Liver (tissue), 9 donors: Measurements from ENCODE around the gene C11orf68. TPM values are rescaled to one million over a fixed set of nuclear protein-coding genes. Genes with fewer than 3 reads are reported as not detected.

ENCODE experiments used
- DNase-seq: peaks from one replicate; pipeline ENCODE4 v3.0.0-alpha.2; 2017; ENCODE audit warnings: low spot score
- H3K27ac ChIP-seq, 2 donors: one replicate each; pipeline ENCODE4 v1.7.0; 2013; ENCODE audit warnings: inconsistent platforms in 2 of 2, low read length in 2 of 2, control low read depth in 1 of 2, low read depth in 1 of 2, mild to moderate bottlenecking in 1 of 2
- H3K27me3 ChIP-seq, 4 donors: one replicate each; pipeline versions ENCODE4 v1.6.1 to v1.7.0; 2013; ENCODE audit warnings: low read length in 3 of 4, inconsistent platforms in 1 of 4, mild to moderate bottlenecking in 1 of 4, moderate library complexity in 1 of 4; ENCODE audit not compliant: control insufficient read depth in 4 of 4, insufficient read depth in 4 of 4
- H3K36me3 ChIP-seq, 4 donors: one replicate each; pipeline versions ENCODE4 v1.6.1 to v1.7.0; 2013; ENCODE audit warnings: low read length in 3 of 4, mild to moderate bottlenecking in 3 of 4, low read depth in 1 of 4, moderate library complexity in 1 of 4; ENCODE audit not compliant: control insufficient read depth in 4 of 4, insufficient read depth in 3 of 4
- H3K4me1 ChIP-seq, 4 donors: one replicate each; pipeline versions ENCODE4 v1.6.1 to v1.7.0; 2013; ENCODE audit warnings: low read length in 3 of 4, mild to moderate bottlenecking in 3 of 4, moderate library complexity in 1 of 4; ENCODE audit not compliant: control insufficient read depth in 4 of 4, insufficient read depth in 4 of 4
- H3K4me3 ChIP-seq, 3 donors: one replicate each; pipeline versions ENCODE4 v1.6.1 to v1.7.0; 2013; ENCODE audit warnings: low read length in 3 of 3, control low read depth in 1 of 3, low read depth in 1 of 3, mild to moderate bottlenecking in 1 of 3
- H3K9ac ChIP-seq, 2 donors: one replicate each; pipeline ENCODE4 v1.7.0; 2013; ENCODE audit warnings: low read length in 2 of 2, mild to moderate bottlenecking in 2 of 2, moderate library complexity in 2 of 2, control low read depth in 1 of 2, low read depth in 1 of 2
- H3K9me3 ChIP-seq, 4 donors: one replicate each; pipeline versions ENCODE4 v1.6.1 to v1.7.0; 2013; ENCODE audit warnings: low read length in 3 of 4; ENCODE audit not compliant: control insufficient read depth in 4 of 4
- EGR1 ChIP-seq, 2 donors: IDR thresholded peaks; 2 replicates each; pipeline ENCODE4 v1.6.1; 2016 to 2018; ENCODE audit warnings: antibody characterized with exemption in 2 of 2, low read depth in 2 of 2
- FOXA1 ChIP-seq: IDR thresholded peaks from 2 replicates; pipeline ENCODE4 v1.6.1; 2016; ENCODE audit warnings: antibody characterized with exemption
- FOXA2 ChIP-seq: IDR thresholded peaks from 2 replicates; pipeline ENCODE4 v1.6.1; 2016; ENCODE audit warnings: antibody characterized with exemption
- GABPA ChIP-seq, 2 donors: IDR thresholded peaks in 1 of 2; conservative IDR thresholded peaks in 1 of 2; 2 replicates each; pipeline ENCODE4 v1.6.1; 2016; ENCODE audit warnings: antibody characterized with exemption in 2 of 2, mild to moderate bottlenecking in 1 of 2, moderate library complexity in 1 of 2
- HNF4A ChIP-seq, 2 donors: conservative IDR thresholded peaks; 2 replicates each; pipeline ENCODE4 v1.6.1; 2016; ENCODE audit warnings: antibody characterized with exemption in 2 of 2, mild to moderate bottlenecking in 2 of 2
- HNF4G ChIP-seq: IDR thresholded peaks from 2 replicates; pipeline ENCODE4 v1.6.1; 2016; ENCODE audit warnings: antibody characterized with exemption
- JUND ChIP-seq, 2 donors: IDR thresholded peaks; 2 replicates each; pipeline ENCODE4 v1.6.1; 2016; ENCODE audit warnings: antibody characterized with exemption in 2 of 2
- NR2F2 ChIP-seq: IDR thresholded peaks from 2 replicates; pipeline ENCODE4 v1.6.1; 2016; ENCODE audit warnings: antibody characterized with exemption
- RAD21 ChIP-seq, 2 donors: IDR thresholded peaks; 2 replicates each; pipeline ENCODE4 v1.6.1; 2016; ENCODE audit warnings: antibody characterized with exemption in 2 of 2, mild to moderate bottlenecking in 2 of 2
- RXRA ChIP-seq, 2 donors: IDR thresholded peaks; 2 replicates each; pipeline ENCODE4 v1.6.1; 2017 to 2018; ENCODE audit warnings: antibody characterized with exemption in 2 of 2, mild to moderate bottlenecking in 1 of 2
- TAF1 ChIP-seq: conservative IDR thresholded peaks from 2 replicates; pipeline ENCODE4 v1.6.1; 2016; ENCODE audit warnings: antibody characterized with exemption, mild to moderate bottlenecking
- YY1 ChIP-seq: IDR thresholded peaks from 2 replicates; pipeline ENCODE4 v1.6.1; 2016; ENCODE audit warnings: antibody characterized with exemption, mild to moderate bottlenecking
- WGBS: extraction: QIAGEN DNeasy Blood & Tissue Kit; methylation state at CpG from one replicate; pipeline ENCODE4 v1.1.7; 2013; 5-methylcytosine and 5-hydroxymethylcytosine counted together
- polyA plus RNA-seq, 2 donors: library from polyadenylated mRNA; stranded (reverse) in 1 of 2; unstranded in 1 of 2; fragments of 200-250 nt in 1 of 2; fragments of >200 nt in 1 of 2; fragmentation: Nextera tagmentation in 1 of 2; extraction: Ambion mirVana in 1 of 2; gene quantifications; one replicate each; pipeline versions ENCODE4 v1.2.1 to v1.2.3, GENCODE V29; 2013 to 2015
- total RNA-seq, 2 donors: library from RNA; depleted of rRNA; stranded (reverse); fragments of >200 nt; gene quantifications; one replicate each; pipeline ENCODE4 v1.2.3, GENCODE V29; 2014
- TF ChIP-seq, protein P1 (sequence below): IDR thresholded peaks from 2 replicates; pipeline ENCODE4 v1.6.1; 2016; ENCODE audit warnings: antibody characterized with exemption
- TF ChIP-seq, protein P2 (sequence below): IDR thresholded peaks from 2 replicates; pipeline ENCODE4 v1.6.1; 2016; ENCODE audit warnings: antibody characterized with exemption, mild to moderate bottlenecking
- TF ChIP-seq, protein P3 (sequence below): IDR thresholded peaks from 2 replicates; pipeline ENCODE4 v1.6.1; 2016; ENCODE audit warnings: antibody characterized with exemption
- TF ChIP-seq, protein P4 (sequence below): fragments of 150-350 bp; IDR thresholded peaks from 2 replicates; pipeline ENCODE4 v1.5.1; 2017; ENCODE audit warnings: improper control_type of control experiment, low read depth, low read length; ENCODE audit not compliant: missing input control
- TF ChIP-seq, protein P5 (sequence below): IDR thresholded peaks from 2 replicates; pipeline ENCODE4 v1.6.1; 2016; ENCODE audit warnings: antibody characterized with exemption
- donor health status: healthy.
- donor health status: healthy.
- donor health status: healthy.
- donor health status: healthy.
- donor health status: healthy.

The C11orf68 gene
- total RNA-seq (1 to 10 TPM; 4.4 to 9.9 TPM), polyA plus RNA-seq (10 to 100 TPM; 12.6 to 15.4 TPM)

DNA sequence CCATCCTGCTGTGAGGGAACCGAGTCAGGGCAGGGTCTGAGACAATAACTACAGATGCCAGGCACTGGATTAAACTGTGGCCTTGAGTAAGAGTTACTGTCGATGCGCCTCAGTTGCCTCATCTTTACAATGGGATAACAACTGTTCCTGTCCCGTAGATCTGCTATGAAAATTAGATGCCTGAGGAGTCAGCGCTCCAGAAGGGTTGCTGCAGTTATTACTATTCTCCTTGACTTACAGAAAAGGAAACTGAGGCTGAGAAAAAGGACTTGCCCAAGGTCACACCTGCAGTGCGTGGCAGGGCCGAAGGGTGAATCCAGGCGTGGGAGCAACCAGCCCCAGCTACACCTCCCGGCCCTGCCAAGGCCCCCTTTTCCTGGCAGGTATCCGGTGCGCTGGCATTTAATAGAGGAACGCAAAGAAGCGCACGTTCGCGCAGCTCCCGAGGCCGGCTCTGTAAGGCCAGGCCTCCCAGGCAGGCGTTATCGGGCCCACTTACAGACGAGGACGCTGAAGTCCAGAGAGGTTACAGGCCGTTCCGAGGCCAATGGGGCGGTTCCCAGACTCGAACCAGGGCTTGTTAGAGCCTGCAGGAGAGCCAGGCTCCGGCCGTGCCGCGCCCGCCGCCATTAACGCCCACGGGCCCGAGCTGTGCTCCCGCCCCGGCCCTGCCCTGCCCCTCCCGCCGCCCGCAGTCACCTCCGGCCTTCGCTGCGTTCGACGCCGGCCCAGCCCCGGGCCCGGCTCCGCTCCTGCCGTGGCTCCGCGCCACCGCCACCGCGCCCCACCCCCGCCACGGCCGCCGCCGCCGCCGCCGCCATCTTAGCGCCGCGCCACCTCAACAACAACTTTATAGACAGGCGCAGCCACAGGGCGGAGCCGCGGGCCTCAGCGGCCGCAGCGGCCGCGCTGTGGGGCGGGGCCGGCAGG, at the start of gene C11orf68:
Gene C11orf68, minus strand, starts transcription at position 852 of the 930 bp plus-strand sequence. Its CDS starts 31 bp downstream, at position 821.
- H3K9ac ChIP-seq, result peak within 1 kb of the TSS; percentile 33 to 93
- H3K27ac ChIP-seq, result peak within 1 kb of the TSS; percentile 68 to 82
- no peaks in the 10 kb centered on the region for H3K27me3 ChIP-seq
- WGBS, result 4% methylated on average over 77 of the region's 77 CpGs
- H3K36me3 ChIP-seq, result peaks cover 0 to 9% (median 4%) of the 10 kb centered on the region in 4 donors
- peak within 1 kb of the TSS; percentile 85 to 93 (median 86) for H3K4me3 ChIP-seq
- H3K9me3 ChIP-seq, result no peaks in the 10 kb centered on the region
- TF ChIP-seq YY1, result peak; percentile 81
- TF ChIP-seq TAF1, result no peak
- DNase-seq, result no peak
- H3K4me1 ChIP-seq, result peaks cover 7 to 31% (median 21%) of the 10 kb centered on the region in 4 donors

DNA sequence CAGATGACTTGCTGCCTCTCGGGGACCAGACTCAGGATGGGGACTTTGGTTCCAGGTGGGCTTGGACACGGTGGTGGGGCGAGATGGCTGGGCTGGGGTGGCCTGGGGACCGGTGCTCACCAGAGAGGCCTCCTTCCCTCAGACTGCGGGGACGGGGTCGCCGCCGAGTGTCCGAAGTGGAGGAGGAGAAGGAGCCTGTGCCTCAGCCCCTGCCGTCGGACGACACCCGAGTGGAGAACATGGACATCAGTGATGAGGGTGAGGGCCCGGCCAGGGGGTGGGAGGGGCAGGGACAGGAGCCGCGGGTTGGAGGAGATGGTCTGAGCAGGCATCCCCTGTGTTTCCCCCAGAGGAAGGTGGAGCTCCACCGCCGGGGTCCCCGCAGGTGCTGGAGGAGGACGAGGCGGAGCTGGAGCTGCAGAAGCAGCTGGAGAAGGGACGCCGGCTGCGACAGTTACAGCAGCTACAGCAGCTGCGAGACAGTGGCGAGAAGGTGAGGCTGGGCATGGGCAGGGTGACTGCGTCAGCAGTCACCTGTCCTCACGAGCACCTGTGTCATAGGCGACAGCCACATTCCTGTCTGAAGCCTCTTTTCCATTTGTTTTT, 48.6 kb upstream of the C11orf68 start:
- Histone ChIP-seq H3K9me3 (no peaks in the 10 kb centered on the region), H3K27me3 (no peaks in the 10 kb centered on the region), H3K9ac (no peak overlapping the region), H3K4me1 (peaks cover 5 to 14% (median 12%) of the 10 kb centered on the region in 4 donors), H3K36me3 (peaks cover 20 to 59% (median 32%) of the 10 kb centered on the region in 4 donors), H3K27ac (no peak overlapping the region), H3K4me3 (no peak overlapping the region)
- no peak for DNase-seq
- no peak for TF ChIP-seq YY1
- TF ChIP-seq RAD21 (IDR thresholded peaks at IDR 0.05), result no peak
- no peak for TF ChIP-seq FOXA1
- no peak for TF ChIP-seq EGR1 (IDR thresholded peaks at IDR 0.05; ENCODE audit: low read depth in 2 of 2)
- TF ChIP-seq TAF1, result no peak
- TF ChIP-seq, protein P1, sequence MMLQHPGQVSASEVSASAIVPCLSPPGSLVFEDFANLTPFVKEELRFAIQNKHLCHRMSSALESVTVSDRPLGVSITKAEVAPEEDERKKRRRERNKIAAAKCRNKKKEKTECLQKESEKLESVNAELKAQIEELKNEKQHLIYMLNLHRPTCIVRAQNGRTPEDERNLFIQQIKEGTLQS, result no peak
- no peak for TF ChIP-seq HNF4G
- TF ChIP-seq GABPA (IDR thresholded peaks at IDR 0.05 in 1 of 2, conservative IDR thresholded peaks at IDR 0.05 in 1 of 2), result no peak
- no peak for TF ChIP-seq HNF4A (conservative IDR thresholded peaks at IDR 0.05)
- TF ChIP-seq, protein P2, sequence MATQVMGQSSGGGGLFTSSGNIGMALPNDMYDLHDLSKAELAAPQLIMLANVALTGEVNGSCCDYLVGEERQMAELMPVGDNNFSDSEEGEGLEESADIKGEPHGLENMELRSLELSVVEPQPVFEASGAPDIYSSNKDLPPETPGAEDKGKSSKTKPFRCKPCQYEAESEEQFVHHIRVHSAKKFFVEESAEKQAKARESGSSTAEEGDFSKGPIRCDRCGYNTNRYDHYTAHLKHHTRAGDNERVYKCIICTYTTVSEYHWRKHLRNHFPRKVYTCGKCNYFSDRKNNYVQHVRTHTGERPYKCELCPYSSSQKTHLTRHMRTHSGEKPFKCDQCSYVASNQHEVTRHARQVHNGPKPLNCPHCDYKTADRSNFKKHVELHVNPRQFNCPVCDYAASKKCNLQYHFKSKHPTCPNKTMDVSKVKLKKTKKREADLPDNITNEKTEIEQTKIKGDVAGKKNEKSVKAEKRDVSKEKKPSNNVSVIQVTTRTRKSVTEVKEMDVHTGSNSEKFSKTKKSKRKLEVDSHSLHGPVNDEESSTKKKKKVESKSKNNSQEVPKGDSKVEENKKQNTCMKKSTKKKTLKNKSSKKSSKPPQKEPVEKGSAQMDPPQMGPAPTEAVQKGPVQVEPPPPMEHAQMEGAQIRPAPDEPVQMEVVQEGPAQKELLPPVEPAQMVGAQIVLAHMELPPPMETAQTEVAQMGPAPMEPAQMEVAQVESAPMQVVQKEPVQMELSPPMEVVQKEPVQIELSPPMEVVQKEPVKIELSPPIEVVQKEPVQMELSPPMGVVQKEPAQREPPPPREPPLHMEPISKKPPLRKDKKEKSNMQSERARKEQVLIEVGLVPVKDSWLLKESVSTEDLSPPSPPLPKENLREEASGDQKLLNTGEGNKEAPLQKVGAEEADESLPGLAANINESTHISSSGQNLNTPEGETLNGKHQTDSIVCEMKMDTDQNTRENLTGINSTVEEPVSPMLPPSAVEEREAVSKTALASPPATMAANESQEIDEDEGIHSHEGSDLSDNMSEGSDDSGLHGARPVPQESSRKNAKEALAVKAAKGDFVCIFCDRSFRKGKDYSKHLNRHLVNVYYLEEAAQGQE, result no peak
- TF ChIP-seq JUND (IDR thresholded peaks at IDR 0.05), result no peak
- TF ChIP-seq, protein P3, sequence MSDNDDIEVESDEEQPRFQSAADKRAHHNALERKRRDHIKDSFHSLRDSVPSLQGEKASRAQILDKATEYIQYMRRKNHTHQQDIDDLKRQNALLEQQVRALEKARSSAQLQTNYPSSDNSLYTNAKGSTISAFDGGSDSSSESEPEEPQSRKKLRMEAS, result no peak
- TF ChIP-seq FOXA2, result no peak
- TF ChIP-seq, protein P4, sequence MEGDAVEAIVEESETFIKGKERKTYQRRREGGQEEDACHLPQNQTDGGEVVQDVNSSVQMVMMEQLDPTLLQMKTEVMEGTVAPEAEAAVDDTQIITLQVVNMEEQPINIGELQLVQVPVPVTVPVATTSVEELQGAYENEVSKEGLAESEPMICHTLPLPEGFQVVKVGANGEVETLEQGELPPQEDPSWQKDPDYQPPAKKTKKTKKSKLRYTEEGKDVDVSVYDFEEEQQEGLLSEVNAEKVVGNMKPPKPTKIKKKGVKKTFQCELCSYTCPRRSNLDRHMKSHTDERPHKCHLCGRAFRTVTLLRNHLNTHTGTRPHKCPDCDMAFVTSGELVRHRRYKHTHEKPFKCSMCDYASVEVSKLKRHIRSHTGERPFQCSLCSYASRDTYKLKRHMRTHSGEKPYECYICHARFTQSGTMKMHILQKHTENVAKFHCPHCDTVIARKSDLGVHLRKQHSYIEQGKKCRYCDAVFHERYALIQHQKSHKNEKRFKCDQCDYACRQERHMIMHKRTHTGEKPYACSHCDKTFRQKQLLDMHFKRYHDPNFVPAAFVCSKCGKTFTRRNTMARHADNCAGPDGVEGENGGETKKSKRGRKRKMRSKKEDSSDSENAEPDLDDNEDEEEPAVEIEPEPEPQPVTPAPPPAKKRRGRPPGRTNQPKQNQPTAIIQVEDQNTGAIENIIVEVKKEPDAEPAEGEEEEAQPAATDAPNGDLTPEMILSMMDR, result no peak
- no peak for TF ChIP-seq RXRA (IDR thresholded peaks at IDR 0.05)
- TF ChIP-seq NR2F2, result no peak
- TF ChIP-seq, protein P5, sequence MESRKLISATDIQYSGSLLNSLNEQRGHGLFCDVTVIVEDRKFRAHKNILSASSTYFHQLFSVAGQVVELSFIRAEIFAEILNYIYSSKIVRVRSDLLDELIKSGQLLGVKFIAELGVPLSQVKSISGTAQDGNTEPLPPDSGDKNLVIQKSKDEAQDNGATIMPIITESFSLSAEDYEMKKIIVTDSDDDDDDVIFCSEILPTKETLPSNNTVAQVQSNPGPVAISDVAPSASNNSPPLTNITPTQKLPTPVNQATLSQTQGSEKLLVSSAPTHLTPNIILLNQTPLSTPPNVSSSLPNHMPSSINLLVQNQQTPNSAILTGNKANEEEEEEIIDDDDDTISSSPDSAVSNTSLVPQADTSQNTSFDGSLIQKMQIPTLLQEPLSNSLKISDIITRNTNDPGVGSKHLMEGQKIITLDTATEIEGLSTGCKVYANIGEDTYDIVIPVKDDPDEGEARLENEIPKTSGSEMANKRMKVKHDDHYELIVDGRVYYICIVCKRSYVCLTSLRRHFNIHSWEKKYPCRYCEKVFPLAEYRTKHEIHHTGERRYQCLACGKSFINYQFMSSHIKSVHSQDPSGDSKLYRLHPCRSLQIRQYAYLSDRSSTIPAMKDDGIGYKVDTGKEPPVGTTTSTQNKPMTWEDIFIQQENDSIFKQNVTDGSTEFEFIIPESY, result no peak
- WGBS, result 96% methylated on average over 30 of the region's 30 CpGs
